Lower lobe of right lung (tissue), 2 donors: ENCODE data around the gene UBASH3A. TPM values are rescaled to one million over a fixed set of nuclear protein-coding genes. Genes with fewer than 3 reads are reported as not detected.

Experiments
- ATAC-seq, 2 donors: fragments of 200-7000 bp; cut with Tn5 transposase; one replicate each; pipeline ENCODE4 v1.9.1; 2020 to 2022; ENCODE audit warnings: mild to moderate bottlenecking in 2 of 2, moderate library complexity in 2 of 2
- DNase-seq: peaks from one replicate; pipeline ENCODE4 v3.0.0-alpha.2; 2020
- H3K27ac ChIP-seq: fragments of 200-600 bp; one replicate; pipeline ENCODE4 v1.8.0; 2022
- H3K27me3 ChIP-seq: fragments of 200-600 bp; one replicate; pipeline ENCODE4 v1.8.0; 2022; ENCODE audit warnings: low read depth
- H3K36me3 ChIP-seq: fragments of 200-600 bp; one replicate; pipeline ENCODE4 v1.8.0; 2022; ENCODE audit warnings: mild to moderate bottlenecking
- H3K4me1 ChIP-seq: fragments of 200-600 bp; one replicate; pipeline ENCODE4 v1.8.0; 2022
- H3K4me3 ChIP-seq: fragments of 200-600 bp; one replicate; pipeline ENCODE4 v1.8.0; 2022; ENCODE audit warnings: mild to moderate bottlenecking
- H3K9me3 ChIP-seq: fragments of 200-600 bp; one replicate; pipeline ENCODE4 v1.8.0; 2022
- CTCF ChIP-seq: fragments of 200-600 bp; IDR thresholded peaks from one replicate; pipeline ENCODE4 v1.8.0; 2022; ENCODE audit warnings: antibody characterized with exemption, mild to moderate bottlenecking
- intact Hi-C: fragments of 100-400 bp; cut with DNase I; formaldehyde crosslinking; loops from one replicate; pipeline ENCODE4 v1.11.0; 2022
- total RNA-seq: library from RNA; stranded (reverse); fragmentation: NEBNext Ultra II Directional; extraction: Animal tissue kit (Norgen Biotek cat#: 25700); gene quantifications from one replicate; pipeline ENCODE4 v1.2.1, GENCODE V29; 2021
- donor health status: DM: no; HTN: yes; CAD: no; lungs with severe emphysema.

UBASH3A gene
- total RNA-seq, 1 donor from 2014 or later = 1.2 TPM

- Histone ChIP-seq H3K36me3 (no peaks in the 10 kb centered on the region), H3K9me3 (no peaks in the 10 kb centered on the region), H3K4me3 (no peak overlapping the region), H3K27ac (no peak overlapping the region), H3K4me1 (no peaks in the 10 kb centered on the region), H3K27me3 (no peaks in the 10 kb centered on the region)
- DNase-seq = no peak
- TF ChIP-seq CTCF = no peak
- intact Hi-C loops = no loop called here
- ATAC-seq = no peak
Observed at GRCh38 chr21:42378418-42378817, 25.3 kb upstream of the UBASH3A start.

GRCh38 chr21:42379426-42380215, 24.1 kb upstream of the UBASH3A start:
- Histone ChIP-seq H3K4me3 (no peak overlapping the region), H3K27ac (no peak overlapping the region), H3K9me3 (no peaks in the 10 kb centered on the region), H3K27me3 (no peaks in the 10 kb centered on the region), H3K4me1 (no peaks in the 10 kb centered on the region), H3K36me3 (no peaks in the 10 kb centered on the region)
- intact Hi-C loops = no loop called here
- ATAC-seq = no peak
- no peak for TF ChIP-seq CTCF
- DNase-seq = no peak

- peak; percentile 58 for DNase-seq
- Histone ChIP-seq H3K36me3 (no peaks in the 10 kb centered on the region), H3K27me3 (no peaks in the 10 kb centered on the region), H3K4me3 (no peak overlapping the region), H3K9me3 (no peaks in the 10 kb centered on the region), H3K4me1 (no peaks in the 10 kb centered on the region), H3K27ac (no peak overlapping the region)
- ATAC-seq = peak; percentile 79 to 86
- intact Hi-C loops = no loop called here
- TF ChIP-seq CTCF = peak; percentile 70
Observed at GRCh38 chr21:42381347-42381984, 22.2 kb upstream of the UBASH3A start.

- DNase-seq (no peak), ATAC-seq (no peak)
- Histone ChIP-seq H3K4me3 (no peak overlapping the region), H3K4me1 (no peaks in the 10 kb centered on the region), H3K36me3 (no peaks in the 10 kb centered on the region), H3K27ac (no peak overlapping the region), H3K9me3 (no peaks in the 10 kb centered on the region), H3K27me3 (no peaks in the 10 kb centered on the region)
- no peak for TF ChIP-seq CTCF
- intact Hi-C loops = no loop called here
Observed at GRCh38 chr21:42382915-42383314, 20.8 kb upstream of the UBASH3A start.

GRCh38 chr21:42383331-42383730, 20.4 kb upstream of the UBASH3A start:
- Histone ChIP-seq H3K4me1 (no peaks in the 10 kb centered on the region), H3K27ac (no peak overlapping the region), H3K4me3 (no peak overlapping the region), H3K9me3 (no peaks in the 10 kb centered on the region), H3K27me3 (no peaks in the 10 kb centered on the region), H3K36me3 (no peaks in the 10 kb centered on the region)
- DNase-seq (no peak), ATAC-seq (no peak)
- intact Hi-C loops = no loop called here
- no peak for TF ChIP-seq CTCF
